ENCODE results near the gene RNASE1.

DNA sequence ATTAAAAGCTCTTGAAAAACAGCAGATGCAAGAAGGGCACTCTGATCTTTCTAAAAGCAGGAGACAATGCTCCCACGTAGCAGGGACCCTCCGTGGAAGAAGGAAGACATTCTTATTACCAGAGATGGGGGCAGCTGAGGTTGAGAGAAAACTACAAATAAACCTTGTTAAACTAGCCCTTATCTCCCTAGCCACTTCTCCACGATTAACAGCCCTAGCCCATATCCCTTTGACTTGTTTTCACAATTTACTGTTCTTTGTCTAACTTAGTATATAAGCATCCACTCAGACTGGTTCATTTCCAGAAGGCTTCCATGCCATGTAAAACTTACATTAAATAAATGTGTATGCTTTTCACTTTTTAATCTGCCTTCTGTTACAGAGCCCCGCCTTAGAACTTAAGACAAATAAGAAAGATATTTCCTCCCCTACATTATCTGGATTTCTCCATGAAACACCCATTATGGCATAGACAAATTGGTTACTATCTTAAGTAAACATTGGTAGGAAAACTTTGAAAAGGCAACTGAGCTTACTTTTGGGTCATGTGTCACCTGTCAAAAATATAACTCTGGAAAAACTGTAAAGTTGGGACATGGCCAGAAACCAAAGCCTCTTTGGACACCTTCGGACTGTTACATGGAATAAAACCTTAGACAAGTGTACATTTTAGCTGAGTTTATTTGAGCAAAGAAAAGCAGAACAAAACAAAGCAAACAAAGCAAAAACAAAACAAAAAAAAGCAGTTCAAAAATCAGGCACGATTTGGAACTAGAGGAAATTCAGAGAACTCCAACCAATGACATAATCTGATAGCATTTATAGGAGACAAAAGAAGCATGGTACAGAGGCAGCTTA lies 4.9 kb upstream of the RNASE1 start:
- TF ChIP-seq, protein P1, sequence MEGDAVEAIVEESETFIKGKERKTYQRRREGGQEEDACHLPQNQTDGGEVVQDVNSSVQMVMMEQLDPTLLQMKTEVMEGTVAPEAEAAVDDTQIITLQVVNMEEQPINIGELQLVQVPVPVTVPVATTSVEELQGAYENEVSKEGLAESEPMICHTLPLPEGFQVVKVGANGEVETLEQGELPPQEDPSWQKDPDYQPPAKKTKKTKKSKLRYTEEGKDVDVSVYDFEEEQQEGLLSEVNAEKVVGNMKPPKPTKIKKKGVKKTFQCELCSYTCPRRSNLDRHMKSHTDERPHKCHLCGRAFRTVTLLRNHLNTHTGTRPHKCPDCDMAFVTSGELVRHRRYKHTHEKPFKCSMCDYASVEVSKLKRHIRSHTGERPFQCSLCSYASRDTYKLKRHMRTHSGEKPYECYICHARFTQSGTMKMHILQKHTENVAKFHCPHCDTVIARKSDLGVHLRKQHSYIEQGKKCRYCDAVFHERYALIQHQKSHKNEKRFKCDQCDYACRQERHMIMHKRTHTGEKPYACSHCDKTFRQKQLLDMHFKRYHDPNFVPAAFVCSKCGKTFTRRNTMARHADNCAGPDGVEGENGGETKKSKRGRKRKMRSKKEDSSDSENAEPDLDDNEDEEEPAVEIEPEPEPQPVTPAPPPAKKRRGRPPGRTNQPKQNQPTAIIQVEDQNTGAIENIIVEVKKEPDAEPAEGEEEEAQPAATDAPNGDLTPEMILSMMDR (IDR thresholded peaks at IDR 0.05) = no peak
- no peak for TF ChIP-seq EZH2 (IDR thresholded peaks at IDR 0.05)
